ENCODE measurements around the gene RNU5D-1.
"Not testable (repeated sequence)": the region's sequence is repeated elsewhere in the genome, so short reads cannot be mapped to it uniquely, and the experiment has no call there.

RNU5D-1 gene

GRCh38 chr1:44730741-44731512, at the start of gene RNU5D-1:
TSS of gene RNU5D-1 (minus strand) at chr1:44731170.
- H3K9me3 Mint-ChIP-seq = no peaks in the 10 kb centered on the region
- H3K27ac Mint-ChIP-seq = peak within 1 kb of the TSS; percentile 99
- H3K27me3 Mint-ChIP-seq (ENCODE audit: low read depth) = no peaks in the 10 kb centered on the region
- peak within 1 kb of the TSS; percentile 79 for H3K4me3 Mint-ChIP-seq
- peaks cover 27% of the 10 kb centered on the region for H3K4me1 Mint-ChIP-seq (ENCODE audit: low read depth)
- no peaks in the 10 kb centered on the region for H3K36me3 Mint-ChIP-seq (ENCODE audit: low read depth)

- peaks cover 41% of the 10 kb centered on the region for H3K4me1 Mint-ChIP-seq (ENCODE audit: low read depth)
- H3K27ac Mint-ChIP-seq = no peak overlapping the region
- peaks cover 51% of the 10 kb centered on the region for H3K36me3 Mint-ChIP-seq (ENCODE audit: low read depth)
Measured at GRCh38 chr1:44780583-44781121, 49.7 kb upstream of the RNU5D-1 start.

GRCh38 chr1:44778705-44779576, 48.0 kb upstream of the RNU5D-1 start:
- Mint-ChIP-seq H3K36me3 (ENCODE audit: low read depth) (peaks cover 51% of the 10 kb centered on the region), H3K9me3 (no peaks in the 10 kb centered on the region), H3K27ac (no peak overlapping the region), H3K4me1 (ENCODE audit: low read depth) (peaks cover 38% of the 10 kb centered on the region), H3K4me3 (peak overlapping the region; percentile 59), H3K27me3 (ENCODE audit: low read depth) (no peaks in the 10 kb centered on the region)

More at GRCh38 chr1:44780583-44781121, 49.7 kb upstream of the RNU5D-1 start:
- no peaks in the 10 kb centered on the region for H3K9me3 Mint-ChIP-seq
- H3K27me3 Mint-ChIP-seq (ENCODE audit: low read depth) = no peaks in the 10 kb centered on the region
- no peak overlapping the region for H3K4me3 Mint-ChIP-seq

- Mint-ChIP-seq H3K27ac (peak overlapping the region; percentile 59), H3K4me1 (ENCODE audit: low read depth) (peaks cover 32% of the 10 kb centered on the region), H3K9me3 (no peaks in the 10 kb centered on the region), H3K27me3 (ENCODE audit: low read depth) (no peaks in the 10 kb centered on the region), H3K36me3 (ENCODE audit: low read depth) (peaks cover 49% of the 10 kb centered on the region), H3K4me3 (peak overlapping the region; percentile 90)
Measured at GRCh38 chr1:44777969-44778635, 47.1 kb upstream of the RNU5D-1 start.

- H3K4me1 Mint-ChIP-seq (ENCODE audit: low read depth) = peaks cover 32% of the 10 kb centered on the region
- H3K36me3 Mint-ChIP-seq (ENCODE audit: low read depth) = peaks cover 49% of the 10 kb centered on the region
- no peaks in the 10 kb centered on the region for H3K9me3 Mint-ChIP-seq
- no peaks in the 10 kb centered on the region for H3K27me3 Mint-ChIP-seq (ENCODE audit: low read depth)
- H3K27ac Mint-ChIP-seq = peak overlapping the region; percentile 59
- H3K4me3 Mint-ChIP-seq = peak overlapping the region; percentile 90
Measured at GRCh38 chr1:44777547-44777946, 46.6 kb upstream of the RNU5D-1 start.

GRCh38 chr1:44776730-44777068, 45.7 kb upstream of the RNU5D-1 start:
- H3K9me3 Mint-ChIP-seq = no peaks in the 10 kb centered on the region
- H3K4me3 Mint-ChIP-seq = peak overlapping the region; percentile 90
- H3K4me1 Mint-ChIP-seq (ENCODE audit: low read depth) = peaks cover 32% of the 10 kb centered on the region

GRCh38 chr1:44775930-44776729, 45.2 kb upstream of the RNU5D-1 start:
- Mint-ChIP-seq H3K4me3 (peak overlapping the region; percentile 90), H3K27me3 (ENCODE audit: low read depth) (no peaks in the 10 kb centered on the region), H3K36me3 (ENCODE audit: low read depth) (peaks cover 43% of the 10 kb centered on the region), H3K9me3 (no peaks in the 10 kb centered on the region), H3K4me1 (ENCODE audit: low read depth) (peaks cover 31% of the 10 kb centered on the region), H3K27ac (peak overlapping the region; percentile 89)

More at GRCh38 chr1:44776730-44777068, 45.7 kb upstream of the RNU5D-1 start:
- Mint-ChIP-seq H3K27ac (peak overlapping the region; percentile 89), H3K36me3 (ENCODE audit: low read depth) (peaks cover 49% of the 10 kb centered on the region), H3K27me3 (ENCODE audit: low read depth) (no peaks in the 10 kb centered on the region)

GRCh38 chr1:44775078-44775929, 44.3 kb upstream of the RNU5D-1 start, which contains the start of gene RPS8:
TSS of gene RPS8 (plus strand) at chr1:44775540. CDS start at chr1:44775597, 57 bp downstream.
- Mint-ChIP-seq H3K4me1 (ENCODE audit: low read depth) (peaks cover 30% of the 10 kb centered on the region), H3K27ac (peak within 1 kb of the TSS; percentile 94), H3K4me3 (peak within 1 kb of the TSS; percentile 90), H3K27me3 (ENCODE audit: low read depth) (no peaks in the 10 kb centered on the region), H3K9me3 (no peaks in the 10 kb centered on the region), H3K36me3 (ENCODE audit: low read depth) (peaks cover 36% of the 10 kb centered on the region)

- not testable (repeated sequence) for H3K27ac Mint-ChIP-seq; H3K9me3 Mint-ChIP-seq; H3K27me3 Mint-ChIP-seq (ENCODE audit: low read depth); H3K4me1 Mint-ChIP-seq (ENCODE audit: low read depth); H3K4me3 Mint-ChIP-seq
- H3K36me3 Mint-ChIP-seq (ENCODE audit: low read depth) = peaks cover 21% of the 10 kb centered on the region
Measured at GRCh38 chr1:44766421-44766820, 35.5 kb upstream of the RNU5D-1 start.

GRCh38 chr1:44760876-44761275, 29.9 kb upstream of the RNU5D-1 start:
- Mint-ChIP-seq H3K4me1 (ENCODE audit: low read depth) (peaks cover 4% of the 10 kb centered on the region), H3K9me3 (no peaks in the 10 kb centered on the region), H3K27me3 (ENCODE audit: low read depth) (no peaks in the 10 kb centered on the region), H3K4me3 (no peak overlapping the region), H3K36me3 (ENCODE audit: low read depth) (peaks cover 45% of the 10 kb centered on the region), H3K27ac (no peak overlapping the region)

GRCh38 chr1:44759077-44759476, 28.1 kb upstream of the RNU5D-1 start:
- Mint-ChIP-seq H3K27me3 (ENCODE audit: low read depth) (no peaks in the 10 kb centered on the region), H3K27ac (peak overlapping the region; percentile 19), H3K36me3 (ENCODE audit: low read depth) (peaks cover 54% of the 10 kb centered on the region), H3K4me1 (ENCODE audit: low read depth) (peaks cover 4% of the 10 kb centered on the region), H3K4me3 (no peak overlapping the region), H3K9me3 (no peaks in the 10 kb centered on the region)

- H3K36me3 Mint-ChIP-seq (ENCODE audit: low read depth) = peaks cover 55% of the 10 kb centered on the region
- H3K9me3 Mint-ChIP-seq = no peaks in the 10 kb centered on the region
- H3K27me3 Mint-ChIP-seq (ENCODE audit: low read depth) = no peaks in the 10 kb centered on the region
- no peak overlapping the region for H3K4me3 Mint-ChIP-seq
- H3K4me1 Mint-ChIP-seq (ENCODE audit: low read depth) = peaks cover 4% of the 10 kb centered on the region
- no peak overlapping the region for H3K27ac Mint-ChIP-seq
Measured at GRCh38 chr1:44757420-44757819, 26.4 kb upstream of the RNU5D-1 start.

GRCh38 chr1:44747878-44748277, 16.9 kb upstream of the RNU5D-1 start:
- Mint-ChIP-seq H3K9me3 (no peaks in the 10 kb centered on the region), H3K4me3 (no peak overlapping the region), H3K27me3 (ENCODE audit: low read depth) (no peaks in the 10 kb centered on the region), H3K36me3 (ENCODE audit: low read depth) (peaks cover 31% of the 10 kb centered on the region), H3K4me1 (ENCODE audit: low read depth) (peaks cover 26% of the 10 kb centered on the region), H3K27ac (peak overlapping the region; percentile 50)
